Activated T-helper 17 cell treated with anti-CD3 and anti-CD28 coated beads, Interleukin-2, amount 50 U/mL, for 72 hours (primary cell): ENCODE measurements around the gene KLHDC4. TPM values are rescaled to one million over a fixed set of nuclear protein-coding genes. Genes with fewer than 3 reads are reported as not detected.

Experiments used
- ATAC-seq: fragments of 150-1000 bp; cut with Tn5 transposase; replicated peaks from 2 replicates; pipeline ENCODE4 v1.10.0; 2021; ENCODE audit warnings: mild to moderate bottlenecking, moderate library complexity
- H3K27ac Mint-ChIP-seq: one replicate; pipeline ENCODE4 v1.8.0; 2022; ENCODE audit warnings: mixed read lengths
- H3K27me3 Mint-ChIP-seq: one replicate; pipeline ENCODE4 v1.8.0; 2022; ENCODE audit warnings: mixed read lengths
- H3K36me3 Mint-ChIP-seq: one replicate; pipeline ENCODE4 v1.8.0; 2022; ENCODE audit warnings: low read depth, mild to moderate bottlenecking, mixed read lengths
- H3K4me1 Mint-ChIP-seq: one replicate; pipeline ENCODE4 v1.8.0; 2022; ENCODE audit warnings: mixed read lengths
- H3K4me3 Mint-ChIP-seq: one replicate; pipeline ENCODE4 v1.8.0; 2022; ENCODE audit warnings: mild to moderate bottlenecking, mixed read lengths
- H3K9me3 Mint-ChIP-seq: one replicate; pipeline ENCODE4 v1.8.0; 2022; ENCODE audit warnings: mixed read lengths
- total RNA-seq, 2 donors: library from RNA; stranded (reverse); gene quantifications; one replicate each; pipeline ENCODE4 v1.2.3, GENCODE V29; 2022

Gene KLHDC4
- total RNA-seq, 2 donors from 2014 or later: 57.8 to 110 TPM

DNA sequence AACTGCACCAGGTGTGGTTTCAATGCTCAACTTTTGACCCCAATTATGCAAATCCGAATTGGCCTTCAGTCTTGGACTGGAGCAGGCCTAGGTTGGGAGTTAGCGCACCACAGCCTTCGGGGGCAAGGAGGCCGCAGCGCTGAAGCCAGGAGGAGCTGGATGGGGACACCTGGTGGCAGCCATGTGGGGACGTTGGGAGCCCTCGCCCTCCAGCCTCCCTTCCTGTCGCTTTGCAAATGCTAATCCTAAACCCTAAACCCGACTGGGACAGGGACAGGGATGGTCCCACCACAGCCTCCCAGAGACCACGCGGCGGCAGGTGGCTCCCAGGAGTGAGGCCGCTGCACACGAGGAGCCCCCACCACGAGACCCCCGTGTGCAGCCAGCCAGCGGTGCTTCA, 58.7 kb downstream of the KLHDC4 start:
- Mint-ChIP-seq H3K9me3 (no peaks in the 10 kb centered on the region), H3K36me3 (peaks cover 59% of the 10 kb centered on the region), H3K27me3 (no peaks in the 10 kb centered on the region), H3K27ac (no peak overlapping the region), H3K4me3 (no peak overlapping the region), H3K4me1 (no peaks in the 10 kb centered on the region)
- no peak for ATAC-seq

DNA sequence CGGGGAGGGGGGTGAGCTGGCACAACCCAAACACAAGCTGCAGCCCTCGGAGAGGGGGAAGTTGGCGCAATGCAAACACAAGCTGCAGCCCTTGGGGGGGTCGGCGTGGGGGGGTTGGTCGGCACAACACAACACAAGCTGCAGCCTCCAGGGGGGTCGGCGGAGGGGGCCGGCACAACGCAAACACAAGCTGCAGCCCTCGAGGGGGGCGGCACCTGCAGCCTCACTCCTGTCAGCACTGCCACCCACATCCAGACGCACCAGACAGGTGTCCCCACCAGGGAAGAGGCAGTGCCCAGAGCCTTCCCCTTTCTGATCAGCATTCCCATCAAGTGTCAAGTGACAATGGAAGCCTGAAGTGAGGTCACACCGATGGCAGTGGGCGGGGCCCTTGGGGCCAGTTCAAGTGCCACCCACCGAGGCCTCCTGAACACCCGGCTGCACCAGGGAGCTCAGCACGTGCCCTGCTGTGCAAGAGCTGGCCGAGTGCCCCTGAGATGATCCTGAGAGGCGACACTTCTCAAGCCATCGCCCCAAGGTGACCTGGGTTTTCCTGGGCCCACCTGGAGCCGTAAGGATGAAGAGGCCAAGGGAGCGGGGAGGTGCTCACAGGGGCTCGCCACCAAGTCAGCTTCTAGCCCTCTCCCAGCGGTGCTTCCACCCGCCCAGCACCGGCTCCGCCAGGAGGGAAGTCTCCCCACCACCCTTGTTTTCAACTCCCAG, 59.3 kb downstream of the KLHDC4 start:
- H3K4me1 Mint-ChIP-seq: no peaks in the 10 kb centered on the region
- ATAC-seq: no peak
- H3K27ac Mint-ChIP-seq: no peak overlapping the region
- H3K9me3 Mint-ChIP-seq: no peaks in the 10 kb centered on the region
- H3K27me3 Mint-ChIP-seq: no peaks in the 10 kb centered on the region
- no peak overlapping the region for H3K4me3 Mint-ChIP-seq
- H3K36me3 Mint-ChIP-seq: peaks cover 64% of the 10 kb centered on the region

GRCh38 chr16:87705771-87706277, 60.0 kb downstream of the KLHDC4 start:
- Mint-ChIP-seq H3K27ac (no peak overlapping the region), H3K9me3 (no peaks in the 10 kb centered on the region), H3K36me3 (peaks cover 64% of the 10 kb centered on the region), H3K27me3 (no peaks in the 10 kb centered on the region), H3K4me3 (no peak overlapping the region), H3K4me1 (no peaks in the 10 kb centered on the region)
- no peak for ATAC-seq

DNA sequence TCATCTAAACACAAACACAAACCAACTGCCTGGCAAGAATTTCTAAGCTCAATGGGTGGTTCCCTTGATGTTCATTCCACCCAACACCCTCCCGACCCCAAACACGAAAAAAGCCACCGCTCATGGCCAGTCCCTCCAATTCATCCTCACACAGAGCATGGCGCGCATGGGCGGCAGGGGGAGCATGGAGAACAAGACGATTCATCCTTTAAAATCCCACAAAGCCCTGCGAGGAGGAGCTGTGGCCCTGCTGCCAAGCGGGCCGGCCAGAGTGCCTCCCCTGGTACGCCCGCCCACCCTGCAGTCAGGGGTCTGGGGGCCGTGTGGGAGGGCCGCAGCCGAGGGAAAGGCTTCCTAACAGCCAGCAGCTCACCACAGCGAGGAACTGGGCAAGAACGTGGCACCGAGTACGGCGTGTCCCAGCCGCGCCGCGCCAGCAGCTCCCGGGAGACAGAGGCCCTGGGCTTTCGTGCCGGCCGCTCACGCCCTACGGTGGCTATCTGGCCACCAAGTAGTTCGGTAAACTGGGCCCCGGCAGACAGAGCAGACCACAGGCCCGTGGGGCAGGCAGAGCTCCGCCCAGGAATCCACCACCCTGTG, 60.9 kb downstream of the KLHDC4 start:
- H3K27ac Mint-ChIP-seq: no peak overlapping the region
- no peak overlapping the region for H3K4me3 Mint-ChIP-seq
- no peaks in the 10 kb centered on the region for H3K27me3 Mint-ChIP-seq
- no peaks in the 10 kb centered on the region for H3K9me3 Mint-ChIP-seq
- H3K36me3 Mint-ChIP-seq: peaks cover 63% of the 10 kb centered on the region
- peaks cover 5% of the 10 kb centered on the region for H3K4me1 Mint-ChIP-seq
- ATAC-seq: no peak

GRCh38 chr16:87703835-87704375, 61.9 kb downstream of the KLHDC4 start:
- Mint-ChIP-seq H3K27ac (peak overlapping the region; percentile 61), H3K27me3 (no peaks in the 10 kb centered on the region), H3K9me3 (no peaks in the 10 kb centered on the region), H3K4me1 (peaks cover 5% of the 10 kb centered on the region), H3K36me3 (peaks cover 59% of the 10 kb centered on the region), H3K4me3 (peak overlapping the region; percentile 47)
- ATAC-seq: no peak

DNA sequence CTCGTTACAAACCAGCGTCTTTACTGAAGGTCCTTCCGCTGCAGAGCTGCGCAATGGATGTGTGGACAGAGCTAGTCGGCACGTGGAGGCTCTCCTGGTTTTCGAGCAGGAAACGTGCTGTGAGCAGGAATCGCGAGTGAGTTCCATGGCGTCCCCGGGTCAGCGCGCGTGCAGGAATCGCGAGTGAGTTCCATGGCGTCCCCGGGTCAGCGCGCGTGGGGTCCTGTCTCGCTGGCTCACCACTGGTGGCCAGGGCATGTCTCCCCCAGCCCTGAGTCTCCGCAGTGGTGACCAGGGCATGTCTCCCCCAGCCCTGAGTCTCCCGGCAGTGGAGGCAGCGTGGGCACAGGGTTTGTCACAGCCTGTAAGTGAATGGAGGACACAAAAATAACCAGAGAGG, 62.7 kb downstream of the KLHDC4 start:
- peak overlapping the region; percentile 61 for H3K27ac Mint-ChIP-seq
- H3K36me3 Mint-ChIP-seq: peaks cover 55% of the 10 kb centered on the region
- H3K9me3 Mint-ChIP-seq: no peaks in the 10 kb centered on the region
- no peak for ATAC-seq
- peaks cover 9% of the 10 kb centered on the region for H3K4me1 Mint-ChIP-seq
- no peaks in the 10 kb centered on the region for H3K27me3 Mint-ChIP-seq
- peak overlapping the region; percentile 47 for H3K4me3 Mint-ChIP-seq

DNA sequence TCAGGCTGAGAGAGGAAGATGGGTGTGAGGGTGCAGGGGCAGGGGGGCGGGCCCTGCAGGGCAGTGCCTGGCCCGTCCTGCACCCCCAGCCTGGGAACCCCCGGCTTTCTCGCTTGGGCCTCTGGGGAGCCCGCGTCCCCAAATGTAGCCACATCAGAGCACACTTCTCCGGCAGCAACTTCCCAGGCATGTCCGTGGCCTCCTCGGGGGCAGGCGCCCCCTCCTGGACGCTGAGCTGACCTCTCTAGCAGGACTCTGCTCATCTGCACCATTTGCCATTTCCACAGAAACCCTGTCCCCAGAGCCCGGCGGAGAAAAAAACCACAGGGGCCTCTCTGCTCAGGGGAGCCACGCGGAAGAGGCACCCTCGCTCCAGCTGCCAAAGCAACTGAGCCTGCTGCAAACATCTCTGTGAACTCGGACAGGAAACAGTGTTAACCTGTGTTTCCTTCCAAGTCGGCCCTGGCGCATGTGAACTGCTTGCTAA, 63.4 kb downstream of the KLHDC4 start:
- Mint-ChIP-seq H3K9me3 (no peaks in the 10 kb centered on the region), H3K4me3 (peak overlapping the region; percentile 47), H3K4me1 (peaks cover 9% of the 10 kb centered on the region), H3K27ac (peak overlapping the region; percentile 61), H3K36me3 (peaks cover 49% of the 10 kb centered on the region), H3K27me3 (no peaks in the 10 kb centered on the region)
- peak; percentile 47 for ATAC-seq

GRCh38 chr16:87701505-87701921, 64.3 kb downstream of the KLHDC4 start:
- H3K27me3 Mint-ChIP-seq: no peaks in the 10 kb centered on the region
- peak overlapping the region; percentile 47 for H3K4me3 Mint-ChIP-seq
- H3K9me3 Mint-ChIP-seq: no peaks in the 10 kb centered on the region
- no peak for ATAC-seq
- peak overlapping the region; percentile 48 for H3K27ac Mint-ChIP-seq
- peaks cover 9% of the 10 kb centered on the region for H3K4me1 Mint-ChIP-seq
- H3K36me3 Mint-ChIP-seq: peaks cover 43% of the 10 kb centered on the region

DNA sequence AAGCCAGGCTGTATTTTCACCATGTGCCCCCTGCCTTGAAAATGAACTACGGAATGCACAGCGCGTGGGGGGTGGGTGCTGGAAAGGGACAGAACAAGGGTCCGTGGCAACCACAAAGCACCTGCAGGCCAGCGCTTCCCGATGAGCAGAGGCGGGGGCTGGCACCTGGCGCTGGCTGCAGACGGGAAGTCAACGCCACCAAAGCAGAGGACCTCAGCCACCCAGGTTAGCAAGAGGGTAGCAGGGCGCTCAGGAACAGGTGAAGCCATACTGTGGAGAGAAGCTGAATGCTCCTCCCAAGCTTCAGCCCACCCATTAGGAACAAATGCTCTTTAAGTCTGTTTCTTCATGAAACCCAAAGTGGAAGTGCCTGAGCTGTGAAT, 64.7 kb downstream of the KLHDC4 start:
- H3K36me3 Mint-ChIP-seq: peaks cover 43% of the 10 kb centered on the region

DNA sequence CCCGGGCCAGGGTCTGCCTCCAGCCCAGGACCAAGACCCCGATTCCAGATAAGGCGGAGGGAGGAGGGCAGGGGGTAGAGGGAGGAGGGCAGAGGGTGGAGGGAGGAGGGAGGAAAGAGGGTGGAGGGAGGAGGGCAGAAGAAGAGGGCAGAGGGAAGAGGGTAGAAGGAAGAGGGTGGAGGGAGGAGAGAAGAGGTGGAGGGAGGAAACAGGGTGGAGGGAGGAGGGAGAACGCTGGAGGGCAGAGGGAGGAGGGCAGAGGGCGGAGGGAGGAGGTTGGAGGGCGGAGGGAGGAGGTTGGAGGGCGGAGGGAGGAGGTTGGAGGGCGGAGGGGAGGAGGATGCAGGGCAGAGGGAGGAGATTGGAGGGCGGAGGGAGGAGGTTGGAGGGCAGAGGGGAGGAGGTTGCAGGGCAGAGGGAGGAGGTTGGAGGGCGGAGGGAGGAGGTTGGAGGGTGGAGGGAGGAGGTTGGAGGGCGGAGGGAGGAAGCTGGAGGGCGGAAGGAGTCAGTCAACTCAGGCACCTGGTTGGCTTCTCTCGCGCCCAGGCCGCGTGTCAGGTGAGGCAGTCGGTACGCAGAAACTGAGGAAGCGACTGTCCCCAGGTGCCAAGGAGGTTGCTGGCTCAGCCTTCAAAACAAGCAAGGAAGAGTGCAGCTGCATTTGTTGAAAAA, 65.2 kb downstream of the KLHDC4 start:
- no peaks in the 10 kb centered on the region for H3K27me3 Mint-ChIP-seq
- peaks cover 43% of the 10 kb centered on the region for H3K36me3 Mint-ChIP-seq
- peak overlapping the region; percentile 19 for H3K4me3 Mint-ChIP-seq
- ATAC-seq: no peak
- no peak overlapping the region for H3K27ac Mint-ChIP-seq
- H3K9me3 Mint-ChIP-seq: no peaks in the 10 kb centered on the region
- H3K4me1 Mint-ChIP-seq: peaks cover 9% of the 10 kb centered on the region

More for the DNA sequence above, 64.7 kb downstream of the KLHDC4 start:
- Mint-ChIP-seq H3K4me1 (peaks cover 9% of the 10 kb centered on the region), H3K4me3 (peak overlapping the region; percentile 19), H3K27ac (no peak overlapping the region), H3K9me3 (no peaks in the 10 kb centered on the region), H3K27me3 (no peaks in the 10 kb centered on the region)
- ATAC-seq: no peak

DNA sequence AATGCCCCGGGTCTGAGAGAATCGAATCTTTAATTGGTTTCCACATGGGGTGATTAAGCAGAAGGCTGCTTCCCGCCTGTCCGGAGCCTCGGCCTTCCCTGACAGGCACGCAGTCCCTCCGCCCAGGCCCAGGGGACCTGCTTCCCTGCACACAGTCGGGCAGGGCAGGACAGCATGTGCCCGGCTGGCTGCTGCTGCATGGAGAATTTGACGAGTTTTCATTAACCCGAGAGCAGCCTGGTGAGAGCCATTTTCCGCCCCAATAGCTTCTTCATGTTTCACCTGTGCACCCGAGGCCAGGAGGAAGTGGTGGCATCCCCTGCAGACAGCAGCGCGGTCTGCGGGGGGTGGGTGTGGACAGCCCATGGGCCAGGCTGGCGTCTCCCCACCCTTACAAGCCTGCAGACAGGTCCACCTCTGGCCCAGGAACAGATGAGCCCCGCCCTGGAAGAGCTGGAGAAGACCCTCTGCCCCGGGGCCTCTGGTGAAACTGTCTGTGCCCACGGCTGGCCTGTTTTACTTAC, 67.0 kb downstream of the KLHDC4 start:
- H3K9me3 Mint-ChIP-seq: no peaks in the 10 kb centered on the region
- peak; percentile 27 for ATAC-seq
- H3K4me1 Mint-ChIP-seq: peaks cover 9% of the 10 kb centered on the region
- H3K36me3 Mint-ChIP-seq: peaks cover 33% of the 10 kb centered on the region
- H3K27ac Mint-ChIP-seq: peak overlapping the region; percentile 81
- peak overlapping the region; percentile 57 for H3K4me3 Mint-ChIP-seq
- H3K27me3 Mint-ChIP-seq: no peaks in the 10 kb centered on the region

DNA sequence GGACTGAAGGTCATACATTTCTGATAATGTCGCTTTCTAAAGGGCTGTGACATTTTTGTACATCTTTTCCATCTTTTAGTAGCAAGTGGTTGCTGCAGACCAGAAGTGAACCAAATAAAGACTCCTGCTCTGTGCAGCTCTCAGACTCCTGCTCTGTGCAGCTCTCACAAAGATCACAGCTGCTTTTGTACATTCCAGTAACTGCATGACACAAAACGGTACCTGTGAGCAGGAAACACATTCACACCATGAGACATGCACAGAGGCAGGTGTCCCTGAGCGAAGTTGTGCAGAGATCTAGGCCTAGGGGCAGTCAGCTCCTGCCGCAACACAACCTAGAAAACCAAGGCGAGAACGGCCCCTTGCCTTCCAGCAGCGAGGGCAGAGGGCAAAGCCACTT, 67.5 kb downstream of the KLHDC4 start:
- ATAC-seq: peak; percentile 80
- Mint-ChIP-seq H3K4me3 (peak overlapping the region; percentile 57), H3K27ac (peak overlapping the region; percentile 81), H3K4me1 (peaks cover 9% of the 10 kb centered on the region), H3K27me3 (no peaks in the 10 kb centered on the region), H3K9me3 (no peaks in the 10 kb centered on the region), H3K36me3 (peaks cover 28% of the 10 kb centered on the region)

GRCh38 chr16:87697792-87698191, 68.0 kb downstream of the KLHDC4 start:
- Mint-ChIP-seq H3K27ac (peak overlapping the region; percentile 81), H3K9me3 (no peaks in the 10 kb centered on the region), H3K36me3 (peaks cover 24% of the 10 kb centered on the region), H3K4me1 (peaks cover 9% of the 10 kb centered on the region), H3K27me3 (no peaks in the 10 kb centered on the region), H3K4me3 (peak overlapping the region; percentile 57)
- no peak for ATAC-seq

- H3K27ac Mint-ChIP-seq: no peak overlapping the region
- H3K4me1 Mint-ChIP-seq: peaks cover 9% of the 10 kb centered on the region
- H3K27me3 Mint-ChIP-seq: no peaks in the 10 kb centered on the region
- H3K36me3 Mint-ChIP-seq: peaks cover 18% of the 10 kb centered on the region
- H3K4me3 Mint-ChIP-seq: no peak overlapping the region
- no peak for ATAC-seq
- no peaks in the 10 kb centered on the region for H3K9me3 Mint-ChIP-seq
Measured at GRCh38 chr16:87697256-87697655, 68.5 kb downstream of the KLHDC4 start.
